HG03196 (cell line): ENCODE results near the gene TMEM54.

ENCODE experiments used
- ATAC-seq: cut with Tn5 transposase; IDR thresholded peaks from one replicate; pipeline ENCODE4 v1.9.1; 2021; ENCODE audit not compliant: unreplicated experiment

TMEM54 gene

DNA sequence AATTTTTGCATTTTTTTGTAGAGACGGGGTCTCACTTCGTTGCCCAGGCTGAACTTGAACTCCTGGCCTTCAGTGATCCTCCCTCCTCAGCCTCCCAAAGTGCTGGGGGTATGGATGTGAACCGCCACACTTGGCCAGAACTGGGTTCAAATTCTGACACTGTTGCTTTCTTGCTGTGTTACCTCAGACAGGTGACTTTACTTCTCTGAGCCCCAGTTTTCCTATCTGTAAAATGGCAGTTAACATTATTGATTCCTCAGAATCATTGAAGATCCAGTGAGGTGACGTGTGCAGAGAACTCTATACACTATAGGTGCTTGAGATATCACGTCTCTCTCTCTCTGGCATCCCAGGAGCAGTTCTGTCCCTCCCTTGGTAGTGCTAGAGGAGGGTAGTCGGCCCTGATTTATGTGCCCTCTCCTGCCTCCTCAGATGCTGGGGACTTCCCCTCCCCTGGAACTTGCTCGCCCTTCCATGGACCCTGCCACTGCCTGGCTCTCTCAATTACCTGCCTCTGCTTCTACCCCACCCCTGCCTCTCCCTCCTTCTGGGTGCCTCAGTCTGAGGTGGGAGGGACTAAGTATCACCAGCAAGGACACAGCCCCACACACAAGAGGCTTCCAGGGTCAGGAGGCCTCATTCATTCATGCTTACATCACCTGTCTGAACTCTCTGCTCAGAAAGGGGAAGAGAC is 17.7 kb downstream of the TMEM54 start:
- no peak for ATAC-seq

DNA sequence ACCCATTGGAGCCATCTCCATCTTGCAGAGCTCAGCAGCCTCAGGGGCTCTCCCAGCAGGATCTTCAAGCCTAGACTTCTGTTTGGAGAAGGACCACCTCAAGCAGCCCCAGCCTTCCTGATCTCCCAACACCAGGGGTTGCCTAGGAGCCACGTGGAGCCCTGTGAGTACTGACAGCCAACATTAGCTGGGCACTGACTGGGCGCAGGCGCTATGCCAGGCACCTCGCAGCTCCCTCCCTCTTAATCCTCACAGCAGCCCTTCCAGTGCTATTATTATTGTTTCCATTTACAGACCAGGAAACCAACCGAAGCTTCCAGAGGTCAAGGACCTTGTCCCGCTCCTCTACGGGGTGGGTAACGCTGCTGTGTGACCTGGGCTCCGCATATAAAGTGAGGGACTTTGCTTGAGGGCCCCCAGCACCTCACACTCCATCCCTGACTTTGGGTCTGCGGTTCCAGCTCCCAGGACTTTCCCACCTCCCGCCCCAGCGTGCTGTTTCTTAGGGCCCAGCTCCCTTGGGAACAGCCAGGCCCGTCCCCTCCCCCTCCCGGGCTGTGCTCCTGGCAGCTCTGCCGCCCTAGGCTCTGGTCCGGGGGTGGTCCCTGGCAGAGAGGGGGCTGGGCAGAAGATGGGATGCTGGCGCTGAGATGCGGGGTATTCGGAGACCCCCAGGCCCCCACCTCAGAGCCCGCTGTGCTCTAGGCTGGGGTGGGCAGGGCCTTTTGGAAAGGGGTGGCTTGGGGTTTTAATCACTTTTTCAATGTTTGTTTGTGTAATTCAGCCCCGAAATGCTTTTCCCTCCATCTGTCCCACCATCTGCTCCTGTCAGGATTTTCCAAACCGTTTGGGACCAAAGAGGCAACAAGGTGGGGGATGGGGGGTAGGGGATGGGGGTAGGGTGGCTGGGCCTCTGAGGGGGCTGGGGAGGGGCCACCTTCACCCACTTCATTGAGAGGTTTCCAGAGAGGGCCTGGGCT is 19.0 kb downstream of the TMEM54 start:
- ATAC-seq = no peak

DNA sequence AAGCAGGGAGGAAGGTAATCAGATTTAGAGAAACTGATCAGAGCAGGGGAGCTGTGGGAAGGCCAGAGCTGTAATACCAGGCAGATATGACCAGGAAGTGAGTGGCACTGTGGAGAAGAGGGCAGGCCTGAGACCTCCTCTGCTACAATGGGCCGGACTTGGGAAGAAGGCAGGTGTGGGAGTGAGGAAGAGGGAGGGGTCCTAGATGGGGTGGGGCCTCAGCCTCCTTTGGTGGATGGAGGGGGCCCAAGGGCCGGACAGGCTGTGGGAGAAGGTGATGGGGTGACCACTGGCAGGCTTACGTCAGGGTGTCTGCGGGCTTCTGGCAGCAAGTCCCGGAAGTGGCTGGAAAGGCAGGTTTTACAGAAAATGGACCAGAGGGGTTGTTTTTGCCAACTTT is 19.9 kb downstream of the TMEM54 start:
- no peak for ATAC-seq

DNA sequence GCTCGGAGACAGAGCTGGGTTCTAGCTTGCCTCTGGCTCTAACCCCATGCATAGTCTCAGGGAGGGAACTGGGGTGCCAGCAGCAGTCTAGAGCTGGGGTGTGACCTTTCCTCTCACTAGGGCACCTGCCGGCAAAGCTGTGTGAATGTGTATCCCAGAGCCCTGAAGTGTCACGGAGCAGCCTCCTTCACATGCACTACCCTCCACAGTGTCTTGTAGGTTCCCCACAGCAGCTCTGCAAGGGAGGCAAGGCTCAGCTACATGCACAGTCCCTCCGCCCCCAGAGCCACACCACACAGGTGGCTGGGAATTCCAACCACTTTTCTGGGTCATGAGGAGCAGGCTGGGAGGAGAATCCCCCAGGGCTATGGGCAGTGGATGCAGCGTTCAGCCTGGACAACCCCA is 22.6 kb downstream of the TMEM54 start:
- ATAC-seq = no peak

DNA sequence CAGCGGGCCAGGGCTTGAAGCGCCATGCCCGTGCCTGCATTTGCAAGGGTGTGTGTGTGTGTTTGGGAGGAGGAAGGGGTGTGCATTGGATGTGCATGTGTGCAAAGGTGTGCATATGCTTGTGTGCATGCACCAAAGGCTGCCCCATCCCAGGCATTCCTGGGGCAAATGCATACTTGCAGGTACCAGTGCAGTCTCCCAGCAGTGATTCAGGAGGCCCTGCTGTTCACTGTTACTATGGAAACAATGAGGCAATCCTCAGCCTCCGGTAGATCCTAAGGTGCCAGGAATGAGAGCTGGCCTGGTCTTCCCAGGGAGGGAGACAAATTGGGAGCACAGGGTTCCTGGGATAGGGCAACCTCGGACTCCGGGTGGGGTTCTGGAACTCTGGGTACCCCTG is 23.0 kb downstream of the TMEM54 start:
- no peak for ATAC-seq

DNA sequence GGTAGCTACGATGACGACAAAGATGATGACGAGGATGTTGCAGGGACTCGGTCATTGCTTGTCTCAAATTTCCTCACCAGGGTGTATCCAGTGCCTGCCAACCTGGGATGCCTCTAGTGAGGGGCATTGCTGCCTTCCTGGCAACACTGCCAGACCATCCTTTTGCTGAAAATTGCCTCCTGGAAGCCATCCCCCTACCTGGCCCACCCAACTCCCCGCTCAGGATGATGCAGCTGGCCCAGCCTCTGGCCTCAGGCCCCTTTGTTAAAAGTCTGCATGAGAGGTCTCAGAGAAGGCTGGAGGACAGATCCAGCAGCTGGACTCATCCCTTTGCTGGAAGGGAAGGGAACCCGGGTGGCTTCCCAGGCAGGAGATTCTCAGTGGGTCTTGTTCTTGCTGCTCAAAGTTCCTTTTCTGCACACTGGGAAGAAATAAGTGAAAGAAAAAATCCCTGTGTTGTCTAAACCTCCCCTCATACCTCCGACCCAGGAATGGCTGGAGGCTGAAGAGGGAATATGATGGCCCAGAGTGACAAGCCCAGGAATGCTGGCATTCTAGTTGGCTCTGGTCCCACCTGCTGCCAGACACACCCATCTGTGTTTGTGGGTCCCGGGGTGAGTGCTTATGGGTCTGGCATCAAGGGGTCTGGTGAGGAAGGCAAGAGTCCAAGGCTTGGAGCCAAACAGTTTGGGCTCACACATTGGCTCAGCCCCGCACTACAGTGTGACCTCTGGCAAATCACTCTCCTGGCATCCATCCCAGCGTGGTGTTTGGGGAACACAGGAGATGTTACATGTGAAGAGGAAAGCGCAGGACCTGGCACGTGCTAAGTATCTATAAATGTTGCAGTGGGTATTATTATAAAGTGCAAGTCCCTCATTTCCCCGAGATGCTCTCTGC is 23.7 kb downstream of the TMEM54 start:
- ATAC-seq = no peak

DNA sequence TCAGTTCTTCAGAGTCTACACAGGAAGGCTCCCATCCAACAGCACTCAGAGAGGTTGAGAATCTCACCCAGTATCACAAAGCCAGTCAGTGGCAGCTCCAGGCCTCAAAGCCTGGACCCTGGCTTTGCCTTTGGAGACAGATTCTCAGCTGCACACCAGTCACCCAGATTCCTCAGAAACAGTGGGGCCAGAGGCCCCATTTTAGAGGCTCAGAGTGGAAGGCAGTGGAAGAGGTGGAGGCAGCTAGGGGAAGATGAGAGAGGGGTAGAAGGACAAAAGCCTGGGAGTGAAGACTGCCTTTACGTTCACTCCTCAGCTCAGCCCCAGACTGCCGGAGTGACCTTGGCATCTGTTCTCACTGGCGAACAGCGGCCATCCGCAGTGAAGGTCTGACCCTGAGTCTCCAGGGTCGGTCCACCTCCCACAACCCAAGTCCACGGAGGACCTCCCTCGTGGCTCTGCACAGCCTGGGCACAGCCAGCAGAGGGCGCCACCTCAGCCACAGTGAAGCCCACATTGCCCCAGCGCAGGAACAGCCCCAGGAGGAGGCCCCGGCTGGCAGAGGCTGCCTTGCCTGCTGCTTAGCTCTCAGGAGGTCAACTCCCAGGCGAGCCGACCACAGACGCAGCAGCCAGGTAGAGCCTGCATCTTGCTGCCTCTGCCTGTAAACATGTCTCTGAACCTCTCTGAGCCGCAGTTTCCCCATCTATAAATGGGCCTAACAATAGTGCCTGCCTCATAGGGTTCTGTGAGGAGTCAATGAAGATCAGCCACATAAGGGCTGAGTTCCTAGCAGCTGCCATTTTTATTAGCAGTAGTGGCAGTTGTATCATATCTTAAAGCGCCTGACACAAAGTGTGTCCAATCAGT is 24.6 kb downstream of the TMEM54 start:
- ATAC-seq = no peak

DNA sequence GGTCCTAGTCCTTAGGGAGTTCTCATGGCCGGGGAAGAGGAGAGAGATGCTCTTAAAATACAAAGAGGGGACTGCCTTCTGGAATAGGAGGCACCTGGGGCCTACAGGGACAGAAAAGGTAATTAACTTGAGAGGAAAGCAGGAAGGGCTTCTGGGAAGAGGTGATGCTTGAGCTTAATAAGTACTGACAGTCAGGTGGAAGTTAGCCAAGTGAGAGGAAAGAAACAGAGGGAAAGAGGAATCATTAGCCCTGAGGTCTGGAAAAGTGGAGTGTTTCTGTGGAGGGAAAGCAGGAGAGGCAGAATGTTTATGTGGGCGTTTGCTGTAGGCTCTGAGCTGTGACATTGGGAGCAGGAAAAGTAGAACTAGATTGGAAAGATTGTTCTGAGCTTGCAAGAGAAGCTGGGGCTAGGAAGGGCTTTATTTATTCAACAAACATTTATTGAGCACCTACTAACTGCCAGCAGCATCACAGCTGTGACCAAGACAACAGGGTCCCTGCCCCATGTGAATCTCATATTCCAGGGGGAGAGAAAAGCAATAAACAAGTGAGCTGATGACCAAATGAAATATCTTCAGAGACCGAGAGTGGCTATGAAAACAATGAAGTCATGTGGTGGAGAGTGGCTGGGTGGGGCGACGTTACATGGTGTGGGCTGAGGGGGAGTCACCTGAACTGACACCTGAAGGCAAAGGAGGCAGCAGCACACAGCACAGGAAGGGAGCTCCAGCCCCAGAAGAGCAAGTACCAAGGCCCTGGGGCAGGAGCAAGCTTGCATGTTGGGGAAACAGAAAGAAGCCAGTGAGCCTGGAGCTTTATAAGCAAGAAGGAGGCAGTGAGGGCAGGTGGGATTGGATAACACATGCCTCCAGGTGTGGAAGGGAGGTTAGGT is 26.1 kb downstream of the TMEM54 start:
- no peak for ATAC-seq

DNA sequence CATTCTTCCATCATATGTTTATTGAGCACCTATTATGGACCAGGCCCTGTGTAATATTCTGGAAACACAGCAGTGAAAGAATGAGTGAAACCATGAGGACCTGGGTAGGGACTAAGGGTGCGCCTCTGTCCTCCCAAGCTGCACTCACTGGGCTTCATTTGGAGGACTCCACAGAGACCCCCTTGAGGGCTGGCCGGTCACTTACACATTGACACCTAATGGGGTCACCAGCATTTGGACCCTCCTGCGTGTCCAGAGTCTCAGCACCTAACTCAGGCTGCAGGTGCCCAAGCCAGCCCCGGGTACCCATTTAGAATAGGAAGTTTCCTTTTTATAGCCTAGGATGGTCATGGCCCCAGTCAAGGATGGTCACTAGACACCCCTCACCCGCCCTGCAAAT is 27.7 kb downstream of the TMEM54 start:
- ATAC-seq = no peak

DNA sequence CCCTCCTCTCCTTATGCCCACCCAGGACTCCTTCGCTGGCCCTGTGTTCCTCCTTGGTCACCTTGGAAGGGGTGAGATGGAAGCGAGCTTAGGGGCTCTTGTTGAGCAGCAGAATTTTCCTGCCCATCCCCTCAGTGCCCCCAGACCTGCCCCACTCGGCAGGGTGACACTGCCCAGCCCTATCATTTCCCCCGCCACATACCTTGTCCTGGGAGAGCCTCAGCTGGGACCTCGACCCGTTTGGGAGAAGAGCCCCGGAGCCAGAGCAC is 29.1 kb downstream of the TMEM54 start:
- no peak for ATAC-seq

DNA sequence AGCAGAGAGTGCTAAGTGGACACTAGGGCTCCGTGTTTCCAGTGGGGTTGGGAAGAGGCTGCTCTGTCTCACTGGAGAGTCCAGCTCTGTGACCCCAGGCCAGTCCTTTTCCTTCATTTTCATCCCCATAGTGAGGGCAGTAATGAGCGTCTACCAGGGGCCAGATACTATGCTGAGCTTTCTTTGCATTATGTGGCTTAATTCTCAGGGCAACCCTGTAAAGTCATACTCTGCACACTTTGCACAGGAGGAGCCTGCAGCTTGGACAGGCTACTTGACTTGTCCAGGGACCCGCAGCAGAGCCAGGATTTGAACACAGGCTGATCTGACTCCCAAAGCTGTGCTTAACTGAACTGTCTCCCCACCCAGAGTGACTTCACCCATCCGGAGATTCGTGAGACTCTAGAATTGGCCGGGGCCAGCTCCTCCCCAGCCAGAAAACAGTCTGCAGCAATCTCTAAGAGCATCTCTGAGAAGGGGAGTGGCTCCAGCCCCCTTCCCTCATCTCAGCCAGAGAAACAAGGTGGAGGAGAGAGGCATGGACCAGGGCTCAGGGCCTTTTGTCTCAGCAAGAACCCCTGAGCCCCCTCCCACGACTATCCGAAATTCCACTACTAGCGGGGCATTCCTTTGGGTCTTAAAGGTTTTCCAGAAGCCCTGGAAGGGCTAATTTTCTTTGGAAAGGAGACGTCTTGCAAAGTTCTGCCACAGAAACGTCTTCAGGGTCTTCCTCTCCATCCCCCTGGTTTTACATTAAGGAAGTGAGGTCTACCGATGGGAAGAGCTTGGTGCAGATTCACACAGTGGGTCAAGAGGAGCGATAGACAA is 29.6 kb downstream of the TMEM54 start:
- no peak for ATAC-seq

DNA sequence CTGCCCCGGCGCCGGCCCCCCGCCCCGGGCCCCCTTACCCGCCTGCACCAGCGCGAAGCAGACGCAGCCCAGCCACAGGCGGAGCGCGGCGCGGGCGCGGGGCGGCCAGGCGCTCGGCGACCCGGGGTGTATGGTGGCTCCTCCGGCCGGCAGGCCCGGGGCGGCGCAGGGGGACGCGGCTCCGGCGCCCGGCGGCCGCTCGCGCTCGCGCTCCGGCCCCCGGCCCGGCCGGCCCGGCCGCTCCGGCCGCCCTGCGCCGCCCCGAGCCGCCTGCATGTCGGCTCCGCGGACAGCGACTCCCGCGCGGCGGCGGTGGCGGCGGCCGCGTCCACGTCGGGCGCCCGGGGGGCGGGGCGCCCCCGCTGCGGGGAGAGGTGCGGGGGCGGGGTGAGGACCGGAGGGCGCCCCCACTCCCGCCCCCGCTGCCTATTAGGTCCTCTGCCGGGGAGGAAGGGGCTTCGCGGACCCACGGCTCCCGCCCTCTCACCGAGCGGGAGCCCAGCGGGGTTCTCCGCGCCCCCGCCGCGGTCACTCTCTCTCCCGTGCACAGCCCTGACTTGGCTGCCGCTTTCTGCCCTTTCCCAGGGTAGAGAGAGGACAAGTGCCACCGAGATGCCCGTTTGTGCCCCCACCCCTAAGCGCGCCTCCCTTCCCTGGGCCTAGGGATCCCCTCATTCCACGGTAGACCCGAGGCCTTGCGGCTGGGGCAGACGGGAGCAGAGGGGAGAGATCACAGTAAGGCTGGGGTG is 30.4 kb downstream of the TMEM54 start, which contains the start of gene FNDC5:
FNDC5 (minus strand) TSS at position 298 of the 749 bp plus-strand sequence.
- ATAC-seq = no peak

DNA sequence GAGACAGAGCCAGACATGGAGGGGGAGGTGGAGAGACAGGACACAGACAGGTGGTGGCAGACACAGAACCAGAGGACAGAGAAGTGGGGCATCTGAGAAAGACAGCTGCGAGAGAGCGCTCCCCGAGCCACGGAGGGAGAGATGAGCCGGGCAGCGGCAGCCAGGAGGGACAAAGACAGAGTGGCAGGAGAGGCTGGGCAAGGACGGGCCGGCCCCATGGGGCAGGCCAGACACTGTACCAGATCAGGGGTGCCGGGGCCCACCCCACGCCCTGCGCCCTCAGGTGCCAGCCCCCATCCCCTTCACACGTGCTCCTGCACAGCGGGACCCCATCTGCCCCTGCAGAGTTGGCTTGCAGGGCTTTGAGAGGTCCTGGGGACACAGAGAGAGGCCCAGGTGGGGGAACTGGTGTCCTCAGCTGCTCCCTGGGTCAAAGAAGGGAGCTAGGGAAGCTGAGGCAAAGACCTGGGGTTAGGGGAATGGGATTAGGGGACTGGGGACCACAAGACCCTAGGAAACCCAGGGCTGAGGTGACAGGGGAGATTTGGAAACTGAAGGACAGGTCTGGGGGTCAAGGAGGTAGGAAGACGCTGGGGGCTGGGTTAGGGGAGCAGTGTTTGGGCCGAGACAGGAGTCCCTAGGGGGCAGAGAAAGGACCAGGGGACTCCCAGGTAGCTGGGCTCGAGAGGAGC is 31.1 kb downstream of the TMEM54 start:
- no peak for ATAC-seq

DNA sequence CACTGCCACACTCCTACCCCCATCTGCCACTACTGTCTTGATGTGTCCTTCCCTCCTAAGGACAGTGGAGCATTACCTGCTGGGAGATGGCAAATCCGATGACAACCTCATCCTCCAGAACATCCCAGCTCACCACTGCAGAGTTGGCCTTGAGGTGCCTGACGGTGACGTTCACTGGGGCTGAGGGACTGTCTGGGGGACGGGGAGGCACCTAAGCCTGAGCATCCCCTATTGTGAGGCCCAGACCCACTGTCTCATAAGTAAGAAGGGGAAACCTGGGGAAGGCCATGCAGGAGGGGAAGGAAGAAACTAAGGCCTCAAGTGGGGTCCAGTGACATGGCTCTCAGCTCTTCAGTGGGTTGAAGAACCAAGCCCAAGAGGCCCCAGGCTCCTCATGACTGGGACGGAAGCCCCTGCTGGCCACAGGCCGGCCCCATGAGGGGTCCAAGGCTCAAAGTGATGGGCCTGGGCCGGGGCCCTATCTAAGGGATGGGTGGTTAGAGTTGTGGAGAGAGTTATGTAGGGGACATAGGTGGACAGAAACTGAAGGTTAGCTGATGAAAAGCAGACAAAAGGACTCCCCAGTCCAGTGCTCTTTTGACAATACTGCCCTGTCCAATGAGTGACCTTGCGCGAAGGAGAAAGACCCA is 32.3 kb downstream of the TMEM54 start:
- ATAC-seq = no peak

DNA sequence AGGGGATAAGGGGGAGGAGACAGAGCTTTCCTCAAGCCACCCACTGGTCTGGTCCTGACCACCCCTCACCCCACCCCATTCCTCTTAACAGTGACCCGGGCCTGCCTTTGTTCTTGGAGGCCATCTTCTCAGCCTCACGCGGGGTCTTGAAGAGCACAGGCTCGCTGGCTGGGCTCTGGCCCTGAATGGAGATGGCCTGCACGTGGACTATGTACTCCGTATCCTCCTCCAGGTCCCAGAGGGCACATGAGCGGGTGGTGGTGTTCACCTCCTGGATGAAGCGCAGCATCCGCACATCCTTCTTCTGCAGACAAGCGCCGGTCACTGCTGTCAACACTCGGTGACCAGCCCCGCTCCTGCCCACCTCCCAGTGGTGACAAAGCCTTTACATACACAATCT is 33.1 kb downstream of the TMEM54 start:
- ATAC-seq = no peak

DNA sequence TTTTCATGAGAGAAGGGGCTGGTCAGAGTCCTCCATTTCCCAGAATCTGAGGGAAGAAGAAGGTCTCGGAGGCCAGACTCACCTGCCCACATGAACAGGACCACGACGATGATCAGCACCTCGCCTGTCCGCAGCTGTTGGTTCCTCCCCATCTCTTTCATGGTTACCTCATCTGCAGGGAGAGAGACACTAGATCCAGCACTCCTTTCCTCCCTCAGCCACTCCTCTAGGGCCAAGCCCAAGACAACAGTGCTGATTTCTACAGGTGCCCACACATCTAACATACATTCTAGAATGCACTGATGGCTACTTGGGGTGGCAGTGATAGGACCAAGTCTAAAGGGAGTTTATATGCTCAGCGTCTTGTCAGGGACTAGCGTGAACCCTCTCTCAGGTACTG is 33.5 kb downstream of the TMEM54 start:
- ATAC-seq = no peak

DNA sequence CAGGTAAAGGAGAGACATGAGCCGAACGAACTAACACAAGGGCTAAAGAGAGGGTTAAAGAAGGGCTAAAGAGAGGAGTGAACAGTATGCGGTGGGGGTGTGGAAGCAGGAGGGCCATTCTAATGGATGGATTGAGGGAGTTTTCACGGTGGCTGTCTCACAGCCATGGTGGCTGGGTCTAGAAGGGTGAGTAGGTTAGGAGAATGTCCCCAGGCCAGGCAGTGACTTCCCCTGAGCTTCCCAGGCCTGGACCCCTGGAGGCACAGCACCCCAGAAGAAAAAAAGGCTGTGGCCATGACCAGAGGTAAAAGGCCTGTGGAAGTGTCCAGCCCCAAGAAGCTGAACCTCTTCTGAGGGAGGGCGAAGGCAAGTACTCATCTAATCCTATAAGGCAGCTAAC is 34.0 kb downstream of the TMEM54 start:
- ATAC-seq = no peak
